Activated CD8-positive, alpha-beta T cell treated with anti-CD3 and anti-CD28 coated beads for 36 hours (primary cell): ENCODE data around the gene MYH10. TPM values are rescaled to one million over a fixed set of nuclear protein-coding genes. Genes with fewer than 3 reads are reported as not detected.

ENCODE experiments used
- ATAC-seq: fragments of 200-7000 bp; cut with Tn5 transposase; one replicate; pipeline ENCODE4 v1.10.0; 2021; ENCODE audit warnings: mild to moderate bottlenecking, moderate library complexity
- CTCF ChIA-PET: fragments of 350-600 bp; sonication (Branson Sonifier 250); formaldehyde crosslinking; loops from one replicate; lab custom pipeline; 2021; ENCODE audit warnings: antibody characterized with exemption; lab: Charles Lee
- POLR2A ChIA-PET: fragments of 350-600 bp; sonication (Branson Sonifier 250); formaldehyde crosslinking; loops from one replicate; lab custom pipeline; 2021; ENCODE audit warnings: antibody characterized with exemption; lab: Charles Lee
- DNase-seq: peaks from one replicate; pipeline ENCODE4 v3.0.0-alpha.2; 2020
- H3K27ac Mint-ChIP-seq: one replicate; pipeline ENCODE4 v1.8.0; 2021; ENCODE audit warnings: mild to moderate bottlenecking, mixed read lengths
- H3K27me3 Mint-ChIP-seq: one replicate; pipeline ENCODE4 v1.8.0; 2021; ENCODE audit warnings: mixed read lengths
- H3K36me3 Mint-ChIP-seq: one replicate; pipeline ENCODE4 v1.8.0; 2021; ENCODE audit warnings: low read depth, mixed read lengths
- H3K4me1 Mint-ChIP-seq: one replicate; pipeline ENCODE4 v1.8.0; 2021; ENCODE audit warnings: low read depth, mixed read lengths
- H3K4me3 Mint-ChIP-seq: one replicate; pipeline ENCODE4 v1.8.0; 2021; ENCODE audit warnings: mild to moderate bottlenecking, moderate library complexity, mixed read lengths
- H3K9me3 Mint-ChIP-seq: one replicate; pipeline ENCODE4 v1.8.0; 2021; ENCODE audit warnings: mixed read lengths
- intact Hi-C: fragments of 100-400 bp; cut with micrococcal nuclease; formaldehyde crosslinking; loops from one replicate; pipeline ENCODE4 v1.10.0; 2022
- total RNA-seq, 2 experiments: library from RNA; stranded (reverse); gene quantifications; one replicate each; pipeline ENCODE4 v1.2.3, GENCODE V29; 2021
- TF ChIP-seq, protein P1 (sequence below): fragments of 200-600 bp; IDR thresholded peaks from one replicate; pipeline ENCODE4 v1.8.0; 2022; ENCODE audit warnings: antibody characterized with exemption, mild to moderate bottlenecking

MYH10 gene
- total RNA-seq, 2 experiments from 2014 or later: 19.9 to 23.7 TPM

- Mint-ChIP-seq H3K27me3 (peaks cover 22% of the 10 kb centered on the region), H3K9me3 (no peaks in the 10 kb centered on the region), H3K4me1 (peaks cover 18% of the 10 kb centered on the region), H3K27ac (no peak overlapping the region), H3K36me3 (peaks cover 3% of the 10 kb centered on the region), H3K4me3 (no peak overlapping the region)
- ChIA-PET POLR2A (interaction anchor here (1.2 kb wide), 1 partner anchor 9 kb away, joined by 4 read pairs; the partner anchor contains the start of gene MYH10), CTCF (interaction anchor here (1.3 to 1.5 kb wide), 2 partner anchors 8 to 164 kb away, joined by 4 to 5 read pairs; no protein-coding TSS in a partner anchor)
- ATAC-seq (peak; percentile 90), DNase-seq (peak; percentile 44)
- intact Hi-C loops: no loop called here
- TF ChIP-seq, protein P1, sequence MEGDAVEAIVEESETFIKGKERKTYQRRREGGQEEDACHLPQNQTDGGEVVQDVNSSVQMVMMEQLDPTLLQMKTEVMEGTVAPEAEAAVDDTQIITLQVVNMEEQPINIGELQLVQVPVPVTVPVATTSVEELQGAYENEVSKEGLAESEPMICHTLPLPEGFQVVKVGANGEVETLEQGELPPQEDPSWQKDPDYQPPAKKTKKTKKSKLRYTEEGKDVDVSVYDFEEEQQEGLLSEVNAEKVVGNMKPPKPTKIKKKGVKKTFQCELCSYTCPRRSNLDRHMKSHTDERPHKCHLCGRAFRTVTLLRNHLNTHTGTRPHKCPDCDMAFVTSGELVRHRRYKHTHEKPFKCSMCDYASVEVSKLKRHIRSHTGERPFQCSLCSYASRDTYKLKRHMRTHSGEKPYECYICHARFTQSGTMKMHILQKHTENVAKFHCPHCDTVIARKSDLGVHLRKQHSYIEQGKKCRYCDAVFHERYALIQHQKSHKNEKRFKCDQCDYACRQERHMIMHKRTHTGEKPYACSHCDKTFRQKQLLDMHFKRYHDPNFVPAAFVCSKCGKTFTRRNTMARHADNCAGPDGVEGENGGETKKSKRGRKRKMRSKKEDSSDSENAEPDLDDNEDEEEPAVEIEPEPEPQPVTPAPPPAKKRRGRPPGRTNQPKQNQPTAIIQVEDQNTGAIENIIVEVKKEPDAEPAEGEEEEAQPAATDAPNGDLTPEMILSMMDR: no peak
Measured at GRCh38 chr17:8621585-8621984, 8.9 kb downstream of the MYH10 start.

DNA sequence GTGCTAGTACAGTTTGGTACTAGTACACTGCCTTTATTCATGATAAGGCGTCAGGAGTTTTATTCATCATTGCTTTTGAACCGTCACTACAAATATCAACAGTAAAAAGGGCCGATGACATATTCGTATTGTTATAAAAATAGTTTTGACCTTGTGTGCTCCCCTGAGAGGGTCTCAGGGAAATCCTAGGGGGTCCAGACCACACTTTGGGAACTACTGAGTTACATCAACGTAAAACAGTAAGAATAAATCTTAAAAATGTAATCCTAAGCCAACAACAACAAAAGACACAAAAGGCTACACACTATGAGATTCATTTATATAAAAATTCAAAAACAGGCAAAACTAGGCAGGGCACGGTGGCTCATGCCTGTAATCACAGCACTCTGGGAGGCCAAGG lies 11.2 kb downstream of the MYH10 start:
- Mint-ChIP-seq H3K27me3 (peaks cover 23% of the 10 kb centered on the region), H3K36me3 (peaks cover 3% of the 10 kb centered on the region), H3K4me3 (no peak overlapping the region), H3K4me1 (peaks cover 18% of the 10 kb centered on the region), H3K27ac (no peak overlapping the region), H3K9me3 (no peaks in the 10 kb centered on the region)
- no peak for DNase-seq
- no peak for ATAC-seq
- ChIA-PET POLR2A (no interaction called here), CTCF (no interaction called here)
- TF ChIP-seq, protein P1: no peak
- intact Hi-C loops: no loop called here

DNA sequence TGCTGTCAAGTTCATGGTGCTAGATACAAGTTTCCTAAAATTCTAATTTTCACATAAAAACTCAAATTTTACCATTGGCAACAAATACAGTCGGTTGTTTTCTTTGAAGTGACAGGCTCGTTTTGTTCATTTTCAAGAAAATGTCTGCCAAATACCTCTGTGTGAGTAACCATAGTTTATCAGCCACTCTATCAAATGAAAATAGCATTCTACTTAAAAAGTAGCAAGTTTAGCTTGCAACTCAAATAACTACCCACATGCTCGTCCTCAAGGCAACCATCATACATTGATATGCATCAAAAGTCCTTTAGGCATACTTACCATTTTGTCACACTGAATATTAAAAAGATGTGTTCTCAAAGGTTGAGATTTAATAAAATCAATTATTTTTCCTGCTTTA lies 11.7 kb downstream of the MYH10 start:
- TF ChIP-seq, protein P1: no peak
- no peak overlapping the region for H3K4me3 Mint-ChIP-seq
- ChIA-PET POLR2A (no interaction called here), CTCF (no interaction called here)
- intact Hi-C loops: no loop called here
- peaks cover 18% of the 10 kb centered on the region for H3K4me1 Mint-ChIP-seq
- H3K27ac Mint-ChIP-seq: no peak overlapping the region
- no peak for DNase-seq
- peaks cover 21% of the 10 kb centered on the region for H3K27me3 Mint-ChIP-seq
- peaks cover 3% of the 10 kb centered on the region for H3K36me3 Mint-ChIP-seq
- no peaks in the 10 kb centered on the region for H3K9me3 Mint-ChIP-seq
- no peak for ATAC-seq

DNA sequence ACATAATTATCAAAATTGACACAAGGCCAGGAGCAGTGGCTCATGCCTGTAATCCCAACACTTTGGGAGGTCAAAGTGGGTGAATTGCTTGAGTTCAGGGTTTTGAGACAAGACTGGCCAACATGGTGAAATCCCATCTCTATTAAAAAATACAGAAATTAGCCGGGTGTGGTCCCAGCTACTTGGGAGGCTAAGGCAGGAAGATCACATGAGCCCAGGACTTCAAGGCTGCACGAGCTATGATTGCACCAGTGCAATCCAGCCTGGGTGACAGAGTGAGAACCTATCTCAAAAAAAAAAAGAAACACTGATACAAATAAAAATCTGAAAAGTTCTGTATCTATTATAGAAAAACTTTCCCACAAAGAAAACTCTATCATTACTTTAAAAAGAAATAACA lies 15.5 kb downstream of the MYH10 start:
- intact Hi-C loops: no loop called here
- ChIA-PET CTCF (no interaction called here), POLR2A (no interaction called here)
- peaks cover 2% of the 10 kb centered on the region for H3K9me3 Mint-ChIP-seq
- no peak overlapping the region for H3K27ac Mint-ChIP-seq
- peaks cover 13% of the 10 kb centered on the region for H3K27me3 Mint-ChIP-seq
- H3K36me3 Mint-ChIP-seq: no peaks in the 10 kb centered on the region
- TF ChIP-seq, protein P1: no peak
- no peak for DNase-seq
- no peak for ATAC-seq
- H3K4me3 Mint-ChIP-seq: no peak overlapping the region
- no peaks in the 10 kb centered on the region for H3K4me1 Mint-ChIP-seq

DNA sequence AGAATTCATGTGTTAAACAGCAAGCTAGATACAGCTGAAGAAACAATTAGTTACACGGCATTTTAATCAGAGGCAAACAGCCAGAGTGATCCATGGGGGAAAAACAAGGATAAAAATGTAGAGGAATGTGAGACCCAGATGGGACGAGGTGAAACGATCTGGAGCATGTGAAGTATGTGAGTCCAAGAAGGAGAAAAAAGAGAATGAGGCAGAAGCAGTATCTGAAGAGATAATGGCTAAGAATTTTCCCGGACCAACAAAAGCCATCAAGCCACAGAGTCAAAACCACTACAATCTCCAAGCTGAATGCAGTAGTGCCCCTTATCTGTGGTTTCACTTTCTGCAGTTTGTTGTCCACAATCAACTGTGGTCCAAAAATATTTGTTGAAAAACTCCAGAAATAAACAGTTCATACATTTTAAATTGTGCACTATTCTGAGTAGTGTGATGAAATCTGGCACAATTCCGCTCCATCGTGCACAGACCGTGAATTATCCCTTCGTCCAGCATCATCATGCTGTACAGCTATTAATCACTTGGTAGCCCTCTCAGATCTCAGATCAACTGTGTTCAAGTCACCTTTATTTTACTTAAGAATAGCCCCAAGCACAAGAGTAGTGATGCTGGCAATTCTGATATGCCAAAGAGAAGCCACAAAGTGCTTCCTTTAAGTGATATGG lies 18.8 kb downstream of the MYH10 start:
- intact Hi-C loops: no loop called here
- ATAC-seq (no peak), DNase-seq (no peak)
- POLR2A ChIA-PET: no interaction called here
- CTCF ChIA-PET: interaction anchor here (1.2 kb wide), 1 partner anchor 386 kb away, joined by 3 read pairs; no protein-coding TSS in a partner anchor
- H3K27ac Mint-ChIP-seq: no peak overlapping the region
- peaks cover 6% of the 10 kb centered on the region for H3K27me3 Mint-ChIP-seq
- H3K4me1 Mint-ChIP-seq: no peaks in the 10 kb centered on the region
- TF ChIP-seq, protein P1: no peak
- peaks cover 2% of the 10 kb centered on the region for H3K9me3 Mint-ChIP-seq
- H3K36me3 Mint-ChIP-seq: no peaks in the 10 kb centered on the region
- no peak overlapping the region for H3K4me3 Mint-ChIP-seq
